Upper lobe of right lung (tissue), 1 donor: ENCODE measurements around the gene SLC24A4. TPM values are rescaled to one million over a fixed set of nuclear protein-coding genes. Genes with fewer than 3 reads are reported as not detected.

ENCODE experiments used
- ATAC-seq: fragments of 200-7000 bp; cut with Tn5 transposase; one replicate; pipeline ENCODE4 v1.9.1; 2020; ENCODE audit warnings: mild to moderate bottlenecking, moderate library complexity
- DNase-seq: peaks from one replicate; pipeline ENCODE4 v3.0.0-alpha.2; 2020
- H3K27ac ChIP-seq: fragments of 200-600 bp; one replicate; pipeline ENCODE4 v1.8.0; 2022
- H3K27me3 ChIP-seq: fragments of 200-600 bp; one replicate; pipeline ENCODE4 v1.8.0; 2022; ENCODE audit warnings: mild to moderate bottlenecking
- H3K36me3 ChIP-seq: fragments of 200-600 bp; one replicate; pipeline ENCODE4 v1.8.0; 2022
- H3K4me1 ChIP-seq: fragments of 200-600 bp; one replicate; pipeline ENCODE4 v1.8.0; 2022
- H3K4me3 ChIP-seq: fragments of 200-600 bp; one replicate; pipeline ENCODE4 v1.8.0; 2022; ENCODE audit warnings: mild to moderate bottlenecking
- H3K9me3 ChIP-seq: fragments of 200-600 bp; one replicate; pipeline ENCODE4 v1.8.0; 2022
- intact Hi-C: fragments of 100-400 bp; cut with DNase I; formaldehyde crosslinking; loops from one replicate; pipeline ENCODE4 v1.11.0; 2022
- total RNA-seq: library from RNA; stranded (reverse); fragmentation: NEBNext Ultra II Directional; extraction: Animal tissue kit (Norgen Biotek cat#: 25700); gene quantifications from one replicate; pipeline ENCODE4 v1.2.1, GENCODE V29; 2021
- TF ChIP-seq, protein P1 (sequence below): fragments of 200-600 bp; IDR thresholded peaks from one replicate; pipeline ENCODE4 v1.8.0; 2022; ENCODE audit warnings: antibody characterized with exemption
- donor health status: DM: no; HTN: yes; CAD: no; lungs with severe emphysema.

Gene SLC24A4
- total RNA-seq, 1 donor from 2014 or later: 1.6 TPM

DNA sequence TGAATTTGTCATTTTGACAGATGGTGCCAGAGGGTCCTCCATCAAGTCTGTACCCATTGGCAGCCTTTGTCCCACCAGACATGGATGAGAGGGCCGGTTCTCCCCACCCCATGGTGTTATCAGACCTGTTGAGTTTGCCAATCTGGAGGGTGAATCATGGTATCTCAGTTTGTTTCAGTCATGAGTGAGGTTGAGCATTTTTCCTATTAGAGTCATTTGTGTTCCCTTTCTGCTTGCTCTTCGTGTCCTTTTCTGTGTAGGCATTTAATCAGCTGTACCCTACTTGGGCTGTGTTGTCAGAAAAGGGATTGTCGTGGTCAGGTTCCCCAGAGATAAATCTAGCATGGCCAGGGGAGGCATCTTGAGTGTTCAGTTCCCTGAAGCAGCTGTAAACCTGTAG is 30.5 kb downstream of the SLC24A4 start:
- Histone ChIP-seq H3K36me3 (no peaks in the 10 kb centered on the region), H3K27me3 (peaks cover 4% of the 10 kb centered on the region), H3K4me3 (no peak overlapping the region), H3K27ac (no peak overlapping the region), H3K9me3 (no peaks in the 10 kb centered on the region), H3K4me1 (no peaks in the 10 kb centered on the region)
- ATAC-seq (no peak), DNase-seq (no peak)
- intact Hi-C loops: no loop called here
- TF ChIP-seq, protein P1, sequence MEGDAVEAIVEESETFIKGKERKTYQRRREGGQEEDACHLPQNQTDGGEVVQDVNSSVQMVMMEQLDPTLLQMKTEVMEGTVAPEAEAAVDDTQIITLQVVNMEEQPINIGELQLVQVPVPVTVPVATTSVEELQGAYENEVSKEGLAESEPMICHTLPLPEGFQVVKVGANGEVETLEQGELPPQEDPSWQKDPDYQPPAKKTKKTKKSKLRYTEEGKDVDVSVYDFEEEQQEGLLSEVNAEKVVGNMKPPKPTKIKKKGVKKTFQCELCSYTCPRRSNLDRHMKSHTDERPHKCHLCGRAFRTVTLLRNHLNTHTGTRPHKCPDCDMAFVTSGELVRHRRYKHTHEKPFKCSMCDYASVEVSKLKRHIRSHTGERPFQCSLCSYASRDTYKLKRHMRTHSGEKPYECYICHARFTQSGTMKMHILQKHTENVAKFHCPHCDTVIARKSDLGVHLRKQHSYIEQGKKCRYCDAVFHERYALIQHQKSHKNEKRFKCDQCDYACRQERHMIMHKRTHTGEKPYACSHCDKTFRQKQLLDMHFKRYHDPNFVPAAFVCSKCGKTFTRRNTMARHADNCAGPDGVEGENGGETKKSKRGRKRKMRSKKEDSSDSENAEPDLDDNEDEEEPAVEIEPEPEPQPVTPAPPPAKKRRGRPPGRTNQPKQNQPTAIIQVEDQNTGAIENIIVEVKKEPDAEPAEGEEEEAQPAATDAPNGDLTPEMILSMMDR: no peak

DNA sequence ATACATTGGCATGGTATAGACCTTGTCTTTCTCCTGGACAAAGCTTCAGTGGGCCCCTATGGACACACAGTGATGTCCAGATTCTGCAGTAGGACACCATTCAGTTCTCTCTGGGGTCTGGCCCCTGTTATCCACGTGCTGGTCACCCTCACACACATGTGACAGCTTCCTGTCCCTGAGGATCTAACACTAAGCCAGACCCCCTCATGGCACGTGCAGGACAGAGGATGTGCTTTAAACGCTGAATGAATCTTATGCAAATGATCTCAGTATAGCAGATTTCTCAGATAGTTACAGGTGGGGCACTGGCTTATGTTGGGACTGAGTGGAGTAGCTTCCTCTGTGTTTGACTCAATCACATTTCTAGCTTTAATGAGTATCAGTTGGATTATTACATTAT is 33.7 kb downstream of the SLC24A4 start:
- intact Hi-C loops: no loop called here
- no peak for ATAC-seq

DNA sequence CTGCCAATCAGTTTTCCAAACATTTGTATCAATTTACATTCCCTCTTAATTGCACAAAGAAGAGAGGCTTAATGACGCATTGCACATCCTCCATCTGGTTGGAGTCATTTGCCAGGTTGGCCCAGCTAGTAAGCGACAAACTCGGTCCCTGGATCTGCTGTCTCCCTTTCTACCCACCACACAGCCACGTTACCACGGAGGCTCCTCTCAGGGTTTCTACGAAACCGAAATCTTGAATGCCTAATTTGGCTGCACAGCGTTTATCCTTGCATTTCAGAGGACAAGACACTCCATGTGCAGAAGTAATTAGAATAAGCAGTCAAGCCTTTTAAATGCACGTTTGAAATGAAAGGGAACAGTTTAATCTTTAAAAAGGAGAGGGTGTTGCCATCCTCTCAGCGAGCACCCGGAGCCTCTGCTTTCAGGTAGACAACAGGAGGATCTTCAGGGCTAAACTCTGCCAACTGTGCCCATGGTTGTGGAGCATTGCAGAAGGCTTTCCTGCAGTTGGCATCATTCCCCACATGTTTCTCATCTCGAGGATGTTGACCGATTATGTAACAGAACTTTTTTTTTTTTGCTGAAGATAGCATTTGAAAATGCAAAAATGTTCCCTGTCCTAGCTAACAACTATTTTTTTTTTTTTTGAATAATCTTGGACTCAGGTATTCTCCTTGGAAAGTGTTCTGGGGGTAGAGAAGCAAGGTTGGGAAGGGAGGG is 37.8 kb downstream of the SLC24A4 start:
- H3K27me3 ChIP-seq: peaks cover 12% of the 10 kb centered on the region
- DNase-seq (no peak), ATAC-seq (no peak)
- intact Hi-C loops: no loop called here
- H3K9me3 ChIP-seq: no peaks in the 10 kb centered on the region
- H3K4me1 ChIP-seq: no peaks in the 10 kb centered on the region
- no peaks in the 10 kb centered on the region for H3K36me3 ChIP-seq
- no peak overlapping the region for H3K4me3 ChIP-seq
- TF ChIP-seq, protein P1: no peak
- no peak overlapping the region for H3K27ac ChIP-seq

More for the DNA sequence above, 33.7 kb downstream of the SLC24A4 start:
- TF ChIP-seq, protein P1: no peak
- no peak overlapping the region for H3K27ac ChIP-seq
- DNase-seq: no peak
- no peaks in the 10 kb centered on the region for H3K4me1 ChIP-seq
- H3K4me3 ChIP-seq: no peak overlapping the region
- no peaks in the 10 kb centered on the region for H3K9me3 ChIP-seq
- H3K36me3 ChIP-seq: no peaks in the 10 kb centered on the region
- no peaks in the 10 kb centered on the region for H3K27me3 ChIP-seq

DNA sequence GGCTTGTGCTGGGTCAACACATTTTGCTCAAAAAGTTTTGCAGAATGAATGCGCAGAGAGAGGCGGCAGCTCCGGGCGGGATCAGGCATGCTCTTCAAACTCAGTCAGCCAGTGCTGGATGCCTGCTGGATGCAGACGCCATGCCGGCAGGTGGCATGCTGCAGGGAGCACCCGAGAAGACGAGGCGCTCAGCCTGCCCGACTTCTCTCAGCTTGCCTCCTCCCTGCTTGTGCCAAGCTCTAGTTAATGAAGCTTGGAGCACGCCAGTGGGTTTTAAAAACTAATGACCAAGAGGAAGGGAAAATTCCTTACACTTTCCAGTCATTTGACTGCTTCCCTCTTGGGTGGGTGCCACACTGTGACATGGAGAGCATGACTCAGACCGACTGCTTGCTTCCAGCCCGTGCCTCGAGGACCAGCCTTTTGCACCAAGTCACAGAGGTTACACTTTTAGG is 39.8 kb downstream of the SLC24A4 start:
- no peak overlapping the region for H3K27ac ChIP-seq
- H3K4me3 ChIP-seq: no peak overlapping the region
- DNase-seq (no peak), ATAC-seq (no peak)
- H3K4me1 ChIP-seq: no peaks in the 10 kb centered on the region
- TF ChIP-seq, protein P1: no peak
- H3K36me3 ChIP-seq: no peaks in the 10 kb centered on the region
- H3K9me3 ChIP-seq: no peaks in the 10 kb centered on the region
- intact Hi-C loops: no loop called here
- peaks cover 12% of the 10 kb centered on the region for H3K27me3 ChIP-seq

- peaks cover 12% of the 10 kb centered on the region for H3K27me3 ChIP-seq
- no peaks in the 10 kb centered on the region for H3K9me3 ChIP-seq
- TF ChIP-seq, protein P1: no peak
- DNase-seq (no peak), ATAC-seq (no peak)
- no peak overlapping the region for H3K4me3 ChIP-seq
- H3K27ac ChIP-seq: no peak overlapping the region
- H3K36me3 ChIP-seq: no peaks in the 10 kb centered on the region
- intact Hi-C loops: no loop called here
- no peaks in the 10 kb centered on the region for H3K4me1 ChIP-seq
Measured at GRCh38 chr14:92366237-92366636, 43.3 kb downstream of the SLC24A4 start.
